RWPE2 (cell line): Measurements from ENCODE around the gene TM7SF3.

Experiments used
- ATAC-seq: fragments of 200-7000 bp; cut with Tn5 transposase; 3 replicates; pipeline ENCODE4 v1.9.1; 2021; ENCODE audit warnings: low read depth
- DNase-seq: peaks from one replicate; pipeline ENCODE4 v3.0.0-alpha.2; 2020; ENCODE audit warnings: low spot score
- H3K27ac ChIP-seq: fragments of 450-650 bp; 2 replicates; pipeline ENCODE4 v1.5.1; 2017; ENCODE audit warnings: mild to moderate bottlenecking; ENCODE audit not compliant: poor library complexity, severe bottlenecking
- H3K27me3 ChIP-seq: fragments of 250-450 bp; sonication (Bioruptor Pico); 2 replicates; pipeline ENCODE4 v1.5.1; 2021; ENCODE audit warnings: mild to moderate bottlenecking, moderate library complexity; ENCODE audit not compliant: insufficient read depth, poor library complexity, severe bottlenecking
- H3K36me3 ChIP-seq: fragments of 250-450 bp; sonication (Bioruptor Pico); 2 replicates; pipeline ENCODE4 v1.5.1; 2020; ENCODE audit warnings: low read depth, mild to moderate bottlenecking, moderate library complexity
- H3K4me1 ChIP-seq: fragments of 250-450 bp; sonication (Bioruptor Pico); 2 replicates; pipeline ENCODE4 v1.5.1; 2021; ENCODE audit warnings: mild to moderate bottlenecking, moderate library complexity; ENCODE audit not compliant: insufficient read depth, poor library complexity, severe bottlenecking
- H3K4me3 ChIP-seq: fragments of 250-450 bp; sonication (Bioruptor Pico); 2 replicates; pipeline ENCODE4 v1.5.1; 2021; ENCODE audit warnings: mild to moderate bottlenecking, moderate library complexity; ENCODE audit not compliant: severe bottlenecking
- H3K9me3 ChIP-seq: fragments of 250-450 bp; sonication (Bioruptor Pico); 2 replicates; pipeline ENCODE4 v1.5.1; 2021; ENCODE audit warnings: mild to moderate bottlenecking, moderate library complexity; ENCODE audit not compliant: severe bottlenecking
- TF ChIP-seq, protein P1 (sequence below): fragments of 450-650 bp; IDR thresholded peaks from one replicate; pipeline ENCODE4 v1.5.1; 2017; ENCODE audit warnings: mild to moderate bottlenecking, moderate library complexity; ENCODE audit not compliant: poor library complexity, severe bottlenecking

Gene TM7SF3

DNA sequence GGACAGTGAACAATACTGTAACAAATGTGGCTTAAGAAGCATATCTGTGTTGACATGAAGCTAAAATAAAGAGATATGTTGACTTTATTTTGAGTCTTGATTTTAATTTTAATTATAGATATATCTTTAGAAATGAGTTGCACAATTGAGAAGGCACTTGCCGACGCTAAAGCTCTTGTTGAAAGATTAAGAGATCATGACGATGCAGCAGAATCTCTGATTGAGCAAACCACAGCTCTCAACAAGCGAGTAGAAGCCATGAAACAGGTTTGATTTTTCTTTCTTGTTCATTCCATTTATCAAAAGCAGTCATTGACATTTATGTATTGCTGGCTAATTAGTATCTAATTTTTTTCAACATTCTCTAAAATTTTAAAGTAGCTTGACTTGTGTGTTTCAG is 60.2 kb downstream of the TM7SF3 start:
- TF ChIP-seq, protein P1, sequence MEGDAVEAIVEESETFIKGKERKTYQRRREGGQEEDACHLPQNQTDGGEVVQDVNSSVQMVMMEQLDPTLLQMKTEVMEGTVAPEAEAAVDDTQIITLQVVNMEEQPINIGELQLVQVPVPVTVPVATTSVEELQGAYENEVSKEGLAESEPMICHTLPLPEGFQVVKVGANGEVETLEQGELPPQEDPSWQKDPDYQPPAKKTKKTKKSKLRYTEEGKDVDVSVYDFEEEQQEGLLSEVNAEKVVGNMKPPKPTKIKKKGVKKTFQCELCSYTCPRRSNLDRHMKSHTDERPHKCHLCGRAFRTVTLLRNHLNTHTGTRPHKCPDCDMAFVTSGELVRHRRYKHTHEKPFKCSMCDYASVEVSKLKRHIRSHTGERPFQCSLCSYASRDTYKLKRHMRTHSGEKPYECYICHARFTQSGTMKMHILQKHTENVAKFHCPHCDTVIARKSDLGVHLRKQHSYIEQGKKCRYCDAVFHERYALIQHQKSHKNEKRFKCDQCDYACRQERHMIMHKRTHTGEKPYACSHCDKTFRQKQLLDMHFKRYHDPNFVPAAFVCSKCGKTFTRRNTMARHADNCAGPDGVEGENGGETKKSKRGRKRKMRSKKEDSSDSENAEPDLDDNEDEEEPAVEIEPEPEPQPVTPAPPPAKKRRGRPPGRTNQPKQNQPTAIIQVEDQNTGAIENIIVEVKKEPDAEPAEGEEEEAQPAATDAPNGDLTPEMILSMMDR, result no peak
- H3K4me3 ChIP-seq, result no peak overlapping the region
- no peaks in the 10 kb centered on the region for H3K9me3 ChIP-seq
- DNase-seq (no peak), ATAC-seq (no peak)
- no peaks in the 10 kb centered on the region for H3K4me1 ChIP-seq
- H3K27me3 ChIP-seq, result no peaks in the 10 kb centered on the region
- peaks cover 15% of the 10 kb centered on the region for H3K36me3 ChIP-seq
- H3K27ac ChIP-seq, result no peak overlapping the region

DNA sequence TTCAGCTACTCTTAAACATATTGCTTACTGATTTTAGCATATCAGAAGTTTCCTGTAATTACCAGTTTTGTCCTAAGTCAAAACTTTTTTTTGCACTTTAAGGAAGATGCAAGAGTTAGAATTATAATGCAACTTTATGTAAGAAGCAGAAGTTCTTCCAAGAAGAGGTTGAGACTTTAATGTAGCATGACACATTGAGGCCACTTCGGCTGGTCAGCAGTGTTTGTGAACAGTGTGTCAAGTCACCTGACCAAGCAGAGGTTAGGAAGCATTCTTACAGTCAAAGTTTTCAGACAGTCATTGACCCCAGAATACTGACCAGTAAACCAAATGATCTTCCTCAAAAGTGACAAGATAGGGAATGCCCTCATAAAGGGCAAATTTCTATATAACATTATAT is 60.7 kb downstream of the TM7SF3 start:
- Histone ChIP-seq H3K27me3 (no peaks in the 10 kb centered on the region), H3K4me3 (no peak overlapping the region), H3K27ac (no peak overlapping the region), H3K9me3 (no peaks in the 10 kb centered on the region), H3K4me1 (no peaks in the 10 kb centered on the region), H3K36me3 (peaks cover 15% of the 10 kb centered on the region)
- TF ChIP-seq, protein P1, result no peak
- no peak for ATAC-seq
- DNase-seq, result no peak

- ATAC-seq, result no peak
- H3K4me1 ChIP-seq, result no peaks in the 10 kb centered on the region
- no peak overlapping the region for H3K4me3 ChIP-seq
- H3K27ac ChIP-seq, result no peak overlapping the region
- no peaks in the 10 kb centered on the region for H3K36me3 ChIP-seq
- no peak for DNase-seq
- H3K27me3 ChIP-seq, result no peaks in the 10 kb centered on the region
- TF ChIP-seq, protein P1, result no peak
- no peaks in the 10 kb centered on the region for H3K9me3 ChIP-seq
Observed at GRCh38 chr12:26948309-26948708, 65.9 kb downstream of the TM7SF3 start.

GRCh38 chr12:26941215-26941594 is 73.0 kb downstream of the TM7SF3 start:
- DNase-seq (no peak), ATAC-seq (no peak)
- TF ChIP-seq, protein P1, result no peak
- Histone ChIP-seq H3K9me3 (no peaks in the 10 kb centered on the region), H3K27me3 (no peaks in the 10 kb centered on the region), H3K36me3 (peaks cover 2% of the 10 kb centered on the region; the same call in 1 of the 2 replicates), H3K4me3 (no peak overlapping the region), H3K27ac (no peak overlapping the region), H3K4me1 (peaks cover 3% of the 10 kb centered on the region)

DNA sequence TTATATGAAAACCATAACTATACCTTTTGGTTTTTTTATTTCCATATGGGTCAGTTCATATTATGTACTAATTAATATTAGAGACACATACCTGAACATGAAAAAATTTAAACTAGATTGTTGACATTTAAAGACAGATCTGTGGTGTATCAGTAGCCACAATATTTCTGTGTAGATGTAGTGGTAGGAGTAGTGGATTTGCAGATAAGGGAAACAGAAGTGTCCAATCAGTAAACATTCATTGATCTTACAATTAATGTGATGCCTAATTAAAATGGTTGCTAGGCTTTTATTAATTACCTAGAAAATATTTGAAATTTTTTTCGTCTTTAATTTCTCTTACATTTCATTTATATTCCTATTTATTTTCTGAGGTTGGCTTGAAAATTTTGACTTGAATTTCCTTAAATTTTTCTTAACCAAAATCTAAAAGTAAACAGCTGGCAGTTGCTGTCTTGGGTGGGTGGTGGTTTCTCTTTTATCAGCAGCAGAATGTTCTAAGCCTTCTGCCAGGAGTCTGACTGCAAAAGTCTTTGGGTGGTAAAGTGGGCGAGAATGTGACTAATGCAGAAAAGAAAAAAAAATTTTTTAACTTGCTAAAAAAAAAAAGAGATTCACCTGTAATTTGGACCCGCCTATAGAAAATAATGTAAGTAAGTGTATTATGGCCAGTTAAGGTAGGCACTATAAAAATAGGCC is 73.5 kb downstream of the TM7SF3 start:
- TF ChIP-seq, protein P1, result no peak
- Histone ChIP-seq H3K9me3 (no peaks in the 10 kb centered on the region), H3K27me3 (no peaks in the 10 kb centered on the region), H3K36me3 (peaks cover 7% of the 10 kb centered on the region), H3K4me3 (no peak overlapping the region), H3K4me1 (peaks cover 7% of the 10 kb centered on the region), H3K27ac (no peak overlapping the region)
- DNase-seq (no peak), ATAC-seq (no peak)
